Uterus (tissue), 2 donors: Measurements from ENCODE around the gene ZFP1.

Experiments used
- POLR2A ChIP-seq, 2 donors: fragments of 450-650 bp; IDR thresholded peaks; one replicate each; pipeline ENCODE4 v1.6.1; 2016; ENCODE audit warnings: antibody characterized with exemption in 2 of 2, mild to moderate bottlenecking in 1 of 2, moderate library complexity in 1 of 2
- TF ChIP-seq, protein P1 (sequence below), 4 experiments: fragments of 200-600 bp in 2 of 4; fragments of 450-650 bp in 2 of 4; sonication (generic) in 2 of 4; IDR thresholded peaks; one replicate each; pipeline ENCODE4 v1.5.1; 2016 to 2019; ENCODE audit warnings: antibody characterized with exemption in 4 of 4, mild to moderate bottlenecking in 2 of 4, moderate library complexity in 1 of 4

DNA sequence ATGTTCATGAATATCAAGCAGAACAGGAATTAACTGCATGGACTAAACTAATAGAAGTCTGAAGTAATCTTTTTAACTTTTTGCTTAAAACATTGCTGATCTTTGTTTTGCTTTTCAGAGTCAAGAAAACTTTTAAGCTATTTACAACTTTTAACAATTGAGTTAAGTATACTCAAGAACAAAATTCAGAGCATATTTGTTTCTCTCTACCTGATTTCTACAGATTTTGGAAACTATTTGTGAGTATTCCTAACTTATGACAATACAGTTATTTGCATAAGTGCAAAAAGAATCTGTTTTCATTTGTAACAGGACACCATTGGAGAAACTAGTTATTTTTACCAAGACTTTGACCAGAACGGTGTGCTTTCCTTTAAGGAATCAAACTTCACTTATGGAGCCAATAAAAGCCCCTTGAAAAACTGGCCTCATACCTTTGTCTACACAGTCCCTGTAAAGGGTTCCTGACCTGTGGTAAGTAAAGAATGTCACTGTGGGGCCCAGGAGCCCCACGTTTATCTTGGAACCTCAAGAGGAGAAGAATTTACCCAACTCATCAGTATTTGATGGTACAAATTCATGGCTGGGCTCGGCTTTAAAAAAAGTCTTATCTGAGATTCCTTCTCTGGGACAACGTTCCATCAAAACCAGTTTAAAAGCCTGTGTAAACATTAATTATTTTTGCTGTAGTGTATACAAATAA is 20.5 kb upstream of the ZFP1 start:
- TF ChIP-seq, protein P1, sequence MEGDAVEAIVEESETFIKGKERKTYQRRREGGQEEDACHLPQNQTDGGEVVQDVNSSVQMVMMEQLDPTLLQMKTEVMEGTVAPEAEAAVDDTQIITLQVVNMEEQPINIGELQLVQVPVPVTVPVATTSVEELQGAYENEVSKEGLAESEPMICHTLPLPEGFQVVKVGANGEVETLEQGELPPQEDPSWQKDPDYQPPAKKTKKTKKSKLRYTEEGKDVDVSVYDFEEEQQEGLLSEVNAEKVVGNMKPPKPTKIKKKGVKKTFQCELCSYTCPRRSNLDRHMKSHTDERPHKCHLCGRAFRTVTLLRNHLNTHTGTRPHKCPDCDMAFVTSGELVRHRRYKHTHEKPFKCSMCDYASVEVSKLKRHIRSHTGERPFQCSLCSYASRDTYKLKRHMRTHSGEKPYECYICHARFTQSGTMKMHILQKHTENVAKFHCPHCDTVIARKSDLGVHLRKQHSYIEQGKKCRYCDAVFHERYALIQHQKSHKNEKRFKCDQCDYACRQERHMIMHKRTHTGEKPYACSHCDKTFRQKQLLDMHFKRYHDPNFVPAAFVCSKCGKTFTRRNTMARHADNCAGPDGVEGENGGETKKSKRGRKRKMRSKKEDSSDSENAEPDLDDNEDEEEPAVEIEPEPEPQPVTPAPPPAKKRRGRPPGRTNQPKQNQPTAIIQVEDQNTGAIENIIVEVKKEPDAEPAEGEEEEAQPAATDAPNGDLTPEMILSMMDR (IDR thresholded peaks at IDR 0.05), result no peak
- TF ChIP-seq POLR2A (IDR thresholded peaks at IDR 0.05), result no peak
